ENCODE data around the gene PHOX2A. TPM values are rescaled to one million over a fixed set of nuclear protein-coding genes. Genes with fewer than 3 reads are reported as not detected.

PHOX2A gene
- total RNA-seq, 1 experiment from 2014 or later, result not detected

- BruUV-seq (replicated peaks), result no TSS peak
- Histone ChIP-seq H3K4me3 (ENCODE audit: low read length) (no peak overlapping the region), H3K9me3 (ENCODE audit: low read length) (no peaks in the 10 kb centered on the region), H3K36me3 (ENCODE audit: low read depth, low read length) (no peaks in the 10 kb centered on the region), H3K4me1 (ENCODE audit: insufficient read depth, low read length) (peaks cover 5% of the 10 kb centered on the region), H3K4me2 (ENCODE audit: low read length) (no peak overlapping the region), H3K9me2 (replicated peaks; ENCODE audit: low read length) (no peaks in the 10 kb centered on the region), H3F3A (ENCODE audit: low read length, unreplicated experiment) (no peaks in the 10 kb centered on the region), H3K9ac (ENCODE audit: low read length) (no peak overlapping the region), H4K20me1 (ENCODE audit: low read length) (no peaks in the 10 kb centered on the region), H3K27me3 (ENCODE audit: low read length) (peaks cover 23% of the 10 kb centered on the region), H2AFZ (ENCODE audit: low read length) (no peak overlapping the region), H3K27ac (ENCODE audit: low read length) (no peak overlapping the region), H3K79me2 (ENCODE audit: low read length) (no peaks in the 10 kb centered on the region)
- no peak for ATAC-seq
- no peak for DNase-seq
- no peak for TF ChIP-seq CTCF (conservative IDR thresholded peaks at IDR 0.05; ENCODE audit: low read depth, low read length)
- CTCF ChIA-PET, result no interaction called here
- POLR2A ChIA-PET (ENCODE audit: unreplicated experiment), result no interaction called here
- intact Hi-C loops (cut with micrococcal nuclease), result no loop called here
These were observed 636 bp upstream of the PHOX2A start for GRCh38 chr11:72244361-72245262.

- no peak for ATAC-seq
- H4K20me1 ChIP-seq (ENCODE audit: low read length), result no peaks in the 10 kb centered on the region
These were observed 560 bp downstream of the PHOX2A start for GRCh38 chr11:72243173-72244059.

More at GRCh38 chr11:72243173-72244059, 560 bp downstream of the PHOX2A start:
- no peak for DNase-seq
- Histone ChIP-seq H3K27me3 (ENCODE audit: low read length) (peaks cover 23% of the 10 kb centered on the region), H3K4me3 (ENCODE audit: low read length) (no peak overlapping the region), H3K9me3 (ENCODE audit: low read length) (no peaks in the 10 kb centered on the region), H3F3A (ENCODE audit: low read length, unreplicated experiment) (no peaks in the 10 kb centered on the region), H2AFZ (ENCODE audit: low read length) (no peak overlapping the region), H3K4me1 (ENCODE audit: insufficient read depth, low read length) (peaks cover 9% of the 10 kb centered on the region), H3K27ac (ENCODE audit: low read length) (no peak overlapping the region), H3K36me3 (ENCODE audit: low read depth, low read length) (peaks cover under 1% of the 10 kb centered on the region; the same call in 1 of the 2 replicates), H3K9ac (ENCODE audit: low read length) (no peak overlapping the region), H3K9me2 (replicated peaks; ENCODE audit: low read length) (no peaks in the 10 kb centered on the region), H3K4me2 (ENCODE audit: low read length) (no peak overlapping the region), H3K79me2 (ENCODE audit: low read length) (no peaks in the 10 kb centered on the region)
- ChIA-PET CTCF (no interaction called here), POLR2A (ENCODE audit: unreplicated experiment) (no interaction called here)
- intact Hi-C loops (cut with micrococcal nuclease), result no loop called here
- BruUV-seq (replicated peaks), result no TSS peak
- TF ChIP-seq EZH2phosphoT487 (IDR thresholded peaks at IDR 0.05; ENCODE audit: borderline replicate concordance, low read length), result no peak
- no peak for TF ChIP-seq CTCF (conservative IDR thresholded peaks at IDR 0.05; ENCODE audit: low read depth, low read length)
- TF ChIP-seq EZH2 (IDR thresholded peaks at IDR 0.05; ENCODE audit: low read length, unreplicated experiment), result no peak
